SK-N-SH (cell line): ENCODE measurements around the gene FOXN4.

Source experiments
- CTCF ChIP-seq: fragments of 200-600 bp; sonication (generic); IDR thresholded peaks from 2 replicates; pipeline ENCODE4 v1.6.1; 2017; ENCODE audit warnings: antibody characterized with exemption, mild to moderate bottlenecking, moderate library complexity
- EP300 ChIP-seq, 2 experiments: IDR thresholded peaks; 2 replicates each; pipeline versions ENCODE4 v1.4.0 to v1.6.1; 2012; ENCODE audit warnings: borderline replicate concordance in 1 of 2, low read depth in 1 of 2, low read length in 1 of 2
- SMC3 ChIP-seq: IDR thresholded peaks from 2 replicates; pipeline ENCODE4 v1.6.1; 2012; ENCODE audit warnings: low read depth, low read length, improper control_type of control experiment
- TAF1 ChIP-seq: IDR thresholded peaks from 2 replicates; pipeline ENCODE4 v1.6.1; 2012; ENCODE audit warnings: low read depth, mild to moderate bottlenecking, low read length, moderate library complexity, borderline replicate concordance

- TF ChIP-seq TAF1: no peak
- no peak for TF ChIP-seq CTCF
- TF ChIP-seq EP300 (IDR thresholded peaks at IDR 0.05; ENCODE audit: borderline replicate concordance in 1 of 2, low read depth in 1 of 2, low read length in 1 of 2): no peak
- no peak for TF ChIP-seq SMC3
These were observed 44.0 kb downstream of the FOXN4 start for GRCh38 chr12:109264943-109265650.
